Measurements from ENCODE around the gene UNC5B. TPM values are rescaled to one million over a fixed set of nuclear protein-coding genes. Genes with fewer than 3 reads are reported as not detected.

Gene UNC5B
- total and polyA plus RNA-seq, 4 donors: 2.9 to 13.0 (median 8.5) TPM

DNA sequence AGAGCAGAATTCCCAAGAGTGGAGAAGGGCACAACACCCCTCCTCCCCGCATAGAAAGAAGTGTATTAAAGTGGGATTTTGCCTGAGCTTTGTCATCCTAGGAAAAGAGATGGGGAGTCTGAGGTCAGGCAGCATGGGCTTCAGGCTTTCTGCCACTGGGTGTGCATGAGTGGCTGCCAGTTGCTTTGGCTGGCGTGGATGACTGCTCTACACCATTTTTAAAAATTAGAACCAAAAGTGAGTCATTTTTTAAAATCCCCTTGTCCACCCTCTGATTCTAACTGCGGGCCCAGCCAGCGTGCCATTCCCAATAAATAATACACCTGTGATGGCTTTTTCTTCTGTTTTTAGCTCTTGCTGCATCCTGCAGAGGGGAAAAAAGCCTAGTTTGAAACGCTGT lies 120.1 kb downstream of the UNC5B start:
- Histone ChIP-seq H3K9me3 (ENCODE audit: control insufficient read depth, low read length) (no peaks in the 10 kb centered on the region), H3K36me3 (ENCODE audit: control insufficient read depth in 1 of 2, insufficient read depth in 2 of 2, low read length in 1 of 2) (peaks cover 0 to 1% of the 10 kb centered on the region in 2 donors), H3K27ac (ENCODE audit: low read depth in 1 of 2, low read length in 2 of 2) (no peak overlapping the region), H3K4me3 (ENCODE audit: low read length in 2 of 2) (no peak overlapping the region), H3K27me3 (ENCODE audit: control insufficient read depth in 1 of 2, insufficient read depth in 2 of 2, low read length in 1 of 2) (no peaks in the 10 kb centered on the region), H3K4me1 (ENCODE audit: control insufficient read depth in 1 of 2, insufficient read depth in 2 of 2, low read length in 2 of 2) (no peaks in the 10 kb centered on the region)
- intact Hi-C loops (cut with DNase I): no loop called here
- ATAC-seq (ENCODE audit: low FRiP score) (no peak), DNase-seq (no peak)
- WGBS, 2 donors: 92 to 95% methylated on average over 5 of the region's 5 CpGs

DNA sequence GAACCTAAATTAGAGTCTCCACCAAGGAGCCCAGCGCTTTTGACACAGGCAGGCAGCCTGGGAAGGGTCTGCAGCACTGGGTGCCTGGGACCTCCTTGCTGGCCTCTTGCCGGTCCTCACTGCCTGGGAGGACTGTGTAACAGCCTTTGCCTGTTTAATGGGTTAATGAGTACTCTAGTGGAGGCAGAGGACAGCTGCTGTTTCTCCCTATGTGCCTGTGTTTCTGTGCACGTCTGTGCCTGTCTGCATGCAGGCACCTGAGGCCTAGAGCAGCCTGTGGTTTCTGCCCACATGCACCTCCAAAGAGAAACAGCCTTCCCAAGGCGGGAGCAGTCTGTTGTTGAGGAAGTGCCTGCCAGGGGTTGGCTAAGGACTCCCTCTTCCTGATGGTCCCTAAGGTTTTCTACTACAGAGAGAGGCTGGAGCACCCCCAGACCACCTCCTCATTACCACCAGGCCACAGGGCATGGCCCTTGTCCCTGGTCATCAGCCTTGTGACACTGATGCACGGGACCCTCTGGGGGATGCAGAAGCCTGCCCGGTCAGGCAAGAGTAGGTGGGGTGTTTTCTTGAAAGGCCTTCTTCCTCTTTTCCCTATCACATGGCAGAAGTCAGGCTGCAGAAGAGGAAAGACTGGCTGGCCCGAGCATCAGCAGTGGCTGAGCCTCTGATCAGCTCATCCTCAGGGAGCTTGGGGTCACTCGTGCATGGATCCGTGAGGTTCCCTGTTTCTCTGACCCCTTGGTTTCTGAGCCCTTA lies 120.9 kb downstream of the UNC5B start:
- 84 to 91% methylated on average over 9 of the region's 9 CpGs for WGBS, 2 donors
- Histone ChIP-seq H3K9me3 (ENCODE audit: control insufficient read depth, low read length) (no peaks in the 10 kb centered on the region), H3K36me3 (ENCODE audit: control insufficient read depth in 1 of 2, insufficient read depth in 2 of 2, low read length in 1 of 2) (peaks cover 0 to 1% of the 10 kb centered on the region in 2 donors), H3K4me1 (ENCODE audit: control insufficient read depth in 1 of 2, insufficient read depth in 2 of 2, low read length in 2 of 2) (no peaks in the 10 kb centered on the region), H3K27ac (ENCODE audit: low read depth in 1 of 2, low read length in 2 of 2) (no peak overlapping the region), H3K4me3 (ENCODE audit: low read length in 2 of 2) (no peak overlapping the region), H3K27me3 (ENCODE audit: control insufficient read depth in 1 of 2, insufficient read depth in 2 of 2, low read length in 1 of 2) (no peaks in the 10 kb centered on the region)
- ATAC-seq (ENCODE audit: low FRiP score) (peak; percentile 10), DNase-seq (peak in 1 of 2 donors; percentile 82)
- intact Hi-C loops (cut with DNase I): no loop called here

- no peak for DNase-seq
- no peak for ATAC-seq (ENCODE audit: low FRiP score)
- Histone ChIP-seq H3K27me3 (ENCODE audit: control insufficient read depth in 1 of 2, insufficient read depth in 2 of 2, low read length in 1 of 2) (no peaks in the 10 kb centered on the region), H3K27ac (ENCODE audit: low read depth in 1 of 2, low read length in 2 of 2) (no peak overlapping the region), H3K4me3 (ENCODE audit: low read length in 2 of 2) (no peak overlapping the region), H3K36me3 (ENCODE audit: control insufficient read depth in 1 of 2, insufficient read depth in 2 of 2, low read length in 1 of 2) (no peaks in the 10 kb centered on the region), H3K4me1 (ENCODE audit: control insufficient read depth in 1 of 2, insufficient read depth in 2 of 2, low read length in 2 of 2) (no peaks in the 10 kb centered on the region), H3K9me3 (ENCODE audit: control insufficient read depth, low read length) (no peaks in the 10 kb centered on the region)
- intact Hi-C loops (cut with DNase I): no loop called here
- WGBS, 2 donors: 89 to 91% methylated on average over 12 of the region's 12 CpGs
Observed at GRCh38 chr10:71334221-71334791, 121.9 kb downstream of the UNC5B start.

DNA sequence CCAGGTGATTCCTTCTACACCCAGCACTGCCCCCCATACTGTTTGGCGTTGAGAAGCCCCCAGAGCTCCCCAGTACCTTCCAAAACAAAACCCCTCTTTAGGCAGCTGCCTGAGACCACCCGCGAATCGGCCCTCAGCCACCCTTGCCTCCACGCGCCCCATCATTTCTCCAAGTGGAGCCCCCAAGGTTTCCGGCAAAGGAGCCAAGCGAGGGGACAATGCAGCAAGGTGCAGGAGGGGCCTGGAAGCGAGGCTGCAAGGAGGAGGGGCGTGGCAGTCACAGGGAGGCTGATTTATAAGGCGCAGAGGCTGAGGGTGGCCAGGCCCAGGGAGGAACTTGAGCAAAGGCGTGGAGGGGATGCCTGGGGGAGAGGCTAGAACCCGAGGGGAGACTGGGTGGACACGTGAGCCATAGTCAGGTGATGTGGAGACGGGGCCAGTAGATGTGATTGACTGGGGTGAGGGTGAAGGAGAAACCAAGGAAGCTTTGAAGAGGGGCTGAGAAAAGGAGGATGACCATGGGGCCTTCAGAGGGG lies 122.9 kb downstream of the UNC5B start:
- Histone ChIP-seq H3K27me3 (ENCODE audit: control insufficient read depth in 1 of 2, insufficient read depth in 2 of 2, low read length in 1 of 2) (no peaks in the 10 kb centered on the region), H3K27ac (ENCODE audit: low read depth in 1 of 2, low read length in 2 of 2) (no peak overlapping the region), H3K4me1 (ENCODE audit: control insufficient read depth in 1 of 2, insufficient read depth in 2 of 2, low read length in 2 of 2) (no peaks in the 10 kb centered on the region), H3K9me3 (ENCODE audit: control insufficient read depth, low read length) (no peaks in the 10 kb centered on the region), H3K4me3 (ENCODE audit: low read length in 2 of 2) (no peak overlapping the region), H3K36me3 (ENCODE audit: control insufficient read depth in 1 of 2, insufficient read depth in 2 of 2, low read length in 1 of 2) (no peaks in the 10 kb centered on the region)
- WGBS, 2 donors: 92 to 93% methylated on average over 15 of the region's 15 CpGs
- DNase-seq (no peak), ATAC-seq (ENCODE audit: low FRiP score) (no peak)
- intact Hi-C loops (cut with DNase I): no loop called here

- no peak overlapping the region for H3K4me3 ChIP-seq (ENCODE audit: low read length in 2 of 2)
- no peaks in the 10 kb centered on the region for H3K9me3 ChIP-seq (ENCODE audit: control insufficient read depth, low read length)
- intact Hi-C loops (cut with DNase I): no loop called here
- no peaks in the 10 kb centered on the region for H3K36me3 ChIP-seq (ENCODE audit: control insufficient read depth in 1 of 2, insufficient read depth in 2 of 2, low read length in 1 of 2)
- H3K4me1 ChIP-seq (ENCODE audit: control insufficient read depth in 1 of 2, insufficient read depth in 2 of 2, low read length in 2 of 2): no peaks in the 10 kb centered on the region
- H3K27me3 ChIP-seq (ENCODE audit: control insufficient read depth in 1 of 2, insufficient read depth in 2 of 2, low read length in 1 of 2): no peaks in the 10 kb centered on the region
- WGBS, 2 donors: 83 to 87% methylated on average over 6 of the region's 6 CpGs
- H3K27ac ChIP-seq (ENCODE audit: low read depth in 1 of 2, low read length in 2 of 2): no peak overlapping the region
- DNase-seq: no peak
- ATAC-seq (ENCODE audit: low FRiP score): no peak
Observed at GRCh38 chr10:71336632-71337031, 124.3 kb downstream of the UNC5B start.

DNA sequence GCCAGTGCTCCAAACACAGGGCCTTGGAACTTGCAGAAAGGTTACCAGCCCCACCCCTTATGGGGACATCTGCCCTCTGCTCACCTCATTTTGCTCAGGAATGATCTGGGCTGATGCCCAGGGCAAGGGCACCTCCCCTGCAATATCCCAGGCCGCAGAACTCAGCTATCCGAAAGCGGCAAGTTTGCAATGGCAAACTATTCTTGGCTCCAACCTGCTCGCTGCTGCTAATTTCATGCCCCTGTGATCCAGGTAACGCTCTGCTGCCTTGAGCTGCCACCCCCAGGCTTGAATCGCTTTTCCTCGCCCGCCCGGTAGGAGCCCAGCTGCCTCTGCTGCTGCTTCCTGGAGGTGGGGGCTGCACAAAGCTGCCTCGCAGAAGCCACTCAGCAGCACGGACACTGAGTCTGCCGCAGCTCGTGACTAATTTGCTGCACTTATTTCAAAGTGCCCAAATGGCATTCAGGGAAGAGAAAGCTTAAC lies 124.9 kb downstream of the UNC5B start:
- WGBS, 2 donors: 96 to 98% methylated on average over 13 of the region's 13 CpGs
- H3K36me3 ChIP-seq (ENCODE audit: control insufficient read depth in 1 of 2, insufficient read depth in 2 of 2, low read length in 1 of 2): no peaks in the 10 kb centered on the region
- no peaks in the 10 kb centered on the region for H3K9me3 ChIP-seq (ENCODE audit: control insufficient read depth, low read length)

DNA sequence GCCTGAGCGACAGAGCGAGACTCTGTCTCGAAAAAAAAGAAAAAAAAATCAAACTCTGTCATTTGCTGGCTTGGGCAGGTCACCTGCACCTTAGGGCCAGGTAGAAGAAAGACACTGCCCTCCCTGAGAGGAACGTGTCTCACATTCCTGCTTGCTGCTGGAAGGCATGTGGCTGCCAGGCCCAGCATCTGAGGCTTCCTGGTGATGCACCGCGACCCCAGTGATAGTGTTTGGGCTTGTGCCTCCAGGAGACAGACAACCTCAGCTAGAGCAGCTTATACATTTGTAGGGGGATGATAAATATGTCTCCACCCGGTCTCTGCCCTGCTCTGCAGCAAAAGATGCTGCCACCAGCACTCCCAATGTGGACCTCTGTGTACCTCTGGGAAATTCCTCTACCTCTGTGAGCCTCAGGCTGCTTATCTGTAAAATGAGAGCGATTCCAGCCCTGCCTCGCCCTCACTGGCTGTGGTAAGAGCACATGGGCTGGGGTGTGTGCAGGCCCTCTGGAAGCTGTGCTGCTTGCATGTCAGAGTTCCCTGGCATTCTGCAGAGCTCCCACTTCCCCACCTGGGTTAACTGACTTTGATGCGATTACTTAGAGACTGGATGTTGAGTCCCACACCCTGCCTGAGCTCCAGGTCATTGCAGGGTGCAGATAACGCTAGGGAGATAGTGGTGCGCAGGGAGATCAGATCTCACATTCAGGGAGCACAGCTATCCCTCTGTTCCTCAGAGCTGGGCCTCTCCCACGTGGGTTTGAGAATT lies 126.5 kb downstream of the UNC5B start:
- H3K27ac ChIP-seq (ENCODE audit: low read depth in 1 of 2, low read length in 2 of 2): no peak overlapping the region
- intact Hi-C loops (cut with DNase I): no loop called here
- 90% methylated on average over 13 of the region's 13 CpGs for WGBS, 2 donors
- no peak for DNase-seq
- H3K36me3 ChIP-seq (ENCODE audit: control insufficient read depth in 1 of 2, insufficient read depth in 2 of 2, low read length in 1 of 2): no peaks in the 10 kb centered on the region
- no peaks in the 10 kb centered on the region for H3K9me3 ChIP-seq (ENCODE audit: control insufficient read depth, low read length)
- no peaks in the 10 kb centered on the region for H3K27me3 ChIP-seq (ENCODE audit: control insufficient read depth in 1 of 2, insufficient read depth in 2 of 2, low read length in 1 of 2)
- H3K4me3 ChIP-seq (ENCODE audit: low read length in 2 of 2): no peak overlapping the region
- H3K4me1 ChIP-seq (ENCODE audit: control insufficient read depth in 1 of 2, insufficient read depth in 2 of 2, low read length in 2 of 2): no peaks in the 10 kb centered on the region
- no peak for ATAC-seq (ENCODE audit: low FRiP score)

More for the DNA sequence above, 124.9 kb downstream of the UNC5B start:
- no peak for ATAC-seq (ENCODE audit: low FRiP score)
- intact Hi-C loops (cut with DNase I): no loop called here
- no peak for DNase-seq
- no peaks in the 10 kb centered on the region for H3K27me3 ChIP-seq (ENCODE audit: control insufficient read depth in 1 of 2, insufficient read depth in 2 of 2, low read length in 1 of 2)
- H3K27ac ChIP-seq (ENCODE audit: low read depth in 1 of 2, low read length in 2 of 2): no peak overlapping the region
- no peaks in the 10 kb centered on the region for H3K4me1 ChIP-seq (ENCODE audit: control insufficient read depth in 1 of 2, insufficient read depth in 2 of 2, low read length in 2 of 2)
- no peak overlapping the region for H3K4me3 ChIP-seq (ENCODE audit: low read length in 2 of 2)

DNA sequence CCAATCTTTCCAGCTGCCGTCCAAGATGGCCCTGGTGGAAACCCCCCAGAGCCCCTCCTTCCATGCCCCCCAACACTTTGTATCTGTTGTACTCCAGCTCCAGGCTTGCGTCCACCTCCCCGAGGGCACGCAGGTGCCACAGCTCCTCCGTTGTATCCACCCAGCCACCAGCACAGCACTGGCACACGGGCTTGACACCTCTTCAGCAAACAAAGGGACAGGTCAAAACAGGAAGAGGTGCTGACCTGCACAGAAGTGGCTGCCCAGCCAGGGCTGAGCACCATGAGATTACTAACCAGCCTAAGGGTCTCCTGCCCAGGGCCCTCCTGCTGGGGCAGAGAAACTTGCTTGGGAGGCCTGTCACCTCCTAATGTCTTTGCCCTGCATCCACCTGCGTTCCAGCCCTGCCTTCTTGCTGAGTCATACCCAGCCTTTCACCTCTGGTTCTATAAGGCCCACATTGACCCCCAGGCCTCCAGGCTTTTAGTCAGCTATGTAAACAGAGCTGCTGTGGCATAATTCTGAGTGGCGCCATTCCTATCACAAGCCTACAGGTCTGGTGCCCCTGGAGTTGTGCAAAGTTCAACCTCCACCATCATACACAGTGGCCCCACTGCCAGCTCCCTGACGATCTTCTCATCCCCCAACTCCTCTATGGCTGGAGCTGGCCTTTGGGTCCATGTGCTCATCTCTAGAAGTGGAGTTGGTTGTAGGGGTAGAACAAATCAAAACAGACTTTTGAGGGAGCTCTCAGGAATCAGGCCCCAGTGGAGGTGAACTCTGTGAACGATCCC lies 127.6 kb downstream of the UNC5B start:
- H3K9me3 ChIP-seq (ENCODE audit: control insufficient read depth, low read length): no peaks in the 10 kb centered on the region
- 94 to 95% methylated on average over 10 of the region's 10 CpGs for WGBS, 2 donors
- H3K4me1 ChIP-seq (ENCODE audit: control insufficient read depth in 1 of 2, insufficient read depth in 2 of 2, low read length in 2 of 2): no peaks in the 10 kb centered on the region
- no peak overlapping the region for H3K27ac ChIP-seq (ENCODE audit: low read depth in 1 of 2, low read length in 2 of 2)
- intact Hi-C loops (cut with DNase I): no loop called here
- no peaks in the 10 kb centered on the region for H3K36me3 ChIP-seq (ENCODE audit: control insufficient read depth in 1 of 2, insufficient read depth in 2 of 2, low read length in 1 of 2)
- H3K27me3 ChIP-seq (ENCODE audit: control insufficient read depth in 1 of 2, insufficient read depth in 2 of 2, low read length in 1 of 2): no peaks in the 10 kb centered on the region
- ATAC-seq (ENCODE audit: low FRiP score): no peak
- H3K4me3 ChIP-seq (ENCODE audit: low read length in 2 of 2): no peak overlapping the region
- DNase-seq: no peak
